Measurements from ENCODE around the gene SUSD3.

The SUSD3 gene

GRCh38 chr9:93123561-93124283 is 65.2 kb downstream of the SUSD3 start:
- no peak for DNase-seq (ENCODE audit: low read depth in 2 of 2)

- no peak for DNase-seq (ENCODE audit: low read depth in 2 of 2)
These were observed 66.3 kb downstream of the SUSD3 start for GRCh38 chr9:93124793-93125192.

GRCh38 chr9:93125331-93125894 is 66.9 kb downstream of the SUSD3 start:
- DNase-seq (ENCODE audit: low read depth in 2 of 2): no peak

GRCh38 chr9:93126151-93126781 is 67.8 kb downstream of the SUSD3 start:
- no peak for DNase-seq (ENCODE audit: low read depth in 2 of 2)

- no peak for DNase-seq (ENCODE audit: low read depth in 2 of 2)
These were observed 68.4 kb downstream of the SUSD3 start for GRCh38 chr9:93126825-93127368.

- DNase-seq (ENCODE audit: low read depth in 2 of 2): no peak
These were observed 69.0 kb downstream of the SUSD3 start for GRCh38 chr9:93127395-93127911.

- no peak for DNase-seq (ENCODE audit: low read depth in 2 of 2)
These were observed 69.7 kb downstream of the SUSD3 start for GRCh38 chr9:93128011-93128714.

GRCh38 chr9:93128715-93129224 is 70.3 kb downstream of the SUSD3 start:
- DNase-seq (ENCODE audit: low read depth in 2 of 2): no peak

GRCh38 chr9:93129286-93129685 is 70.8 kb downstream of the SUSD3 start:
- no peak for DNase-seq (ENCODE audit: low read depth in 2 of 2)

GRCh38 chr9:93129691-93130500 is 71.4 kb downstream of the SUSD3 start:
- DNase-seq (ENCODE audit: low read depth in 2 of 2): no peak

- DNase-seq (ENCODE audit: low read depth in 2 of 2): no peak
These were observed 72.5 kb downstream of the SUSD3 start for GRCh38 chr9:93130861-93131481.

- DNase-seq (ENCODE audit: low read depth in 2 of 2): no peak
These were observed 73.2 kb downstream of the SUSD3 start for GRCh38 chr9:93131599-93132286.

GRCh38 chr9:93132287-93132927 is 73.9 kb downstream of the SUSD3 start:
- no peak for DNase-seq (ENCODE audit: low read depth in 2 of 2)

GRCh38 chr9:93132946-93133680 is 74.6 kb downstream of the SUSD3 start:
- peak in 1 of 2 donors; percentile 40 for DNase-seq (ENCODE audit: low read depth in 2 of 2)

GRCh38 chr9:93133681-93134014 is 75.1 kb downstream of the SUSD3 start:
- peak in 1 of 2 donors; percentile 53 for DNase-seq (ENCODE audit: low read depth in 2 of 2)

- DNase-seq (ENCODE audit: low read depth in 2 of 2): peak; percentile 63 to 79
These were observed 75.7 kb downstream of the SUSD3 start, which contains the start of gene NINJ1 for GRCh38 chr9:93134015-93134739. NINJ1 (minus strand) TSS chr9:93134251; CDS start chr9:93134217, 34 bp downstream.

All from stimulated activated CD4-positive, alpha-beta T cell treated with anti-CD3 and anti-CD28 coated beads, Interleukin-15, amount 100 ng/mL, for 48 hours (primary cell).